Measurements from ENCODE around the gene NUDT8. TPM values are rescaled to one million over a fixed set of nuclear protein-coding genes. Genes with fewer than 3 reads are reported as not detected.
"Not testable (repeated sequence)": the region's sequence is repeated elsewhere in the genome, so short reads cannot be mapped to it uniquely, and the experiment has no call there.

Gene NUDT8
- total RNA-seq, 1 donor from 2014 or later: 5.8 TPM

DNA sequence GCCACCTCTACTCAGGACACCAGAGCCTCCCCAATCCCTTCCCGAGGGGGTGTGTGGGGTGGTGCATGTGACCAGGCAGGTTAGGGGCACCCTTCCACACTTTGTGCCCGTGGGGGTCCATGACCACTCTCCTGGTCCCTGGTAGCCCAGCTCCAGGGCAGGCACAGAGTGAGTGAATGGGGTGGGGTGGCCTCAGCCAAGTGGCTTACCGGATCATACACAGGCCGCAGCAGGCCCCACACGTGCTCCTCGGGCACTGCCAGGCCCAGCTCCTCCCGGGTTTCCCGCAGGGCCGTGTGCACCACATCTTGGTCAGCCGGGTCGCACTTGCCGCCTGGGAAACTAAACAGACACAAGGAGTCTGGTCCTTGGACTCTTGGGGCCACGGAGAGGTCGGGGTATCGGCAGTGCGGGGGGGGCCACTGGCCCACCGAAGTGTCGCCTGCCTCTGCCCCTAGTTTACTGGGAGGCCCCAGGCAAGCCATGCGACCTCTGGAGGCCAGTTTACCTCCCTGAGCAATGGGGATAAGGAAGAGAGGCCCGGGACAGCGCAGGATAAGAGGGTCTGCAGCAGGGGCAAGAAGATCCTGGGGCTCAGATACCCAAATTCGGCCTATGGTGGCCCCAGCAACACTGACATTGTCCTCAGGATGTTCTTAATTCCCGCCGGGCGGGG lies 889 bp downstream of the NUDT8 start:
- Mint-ChIP-seq H3K4me3 (ENCODE audit: unreplicated experiment) (peak overlapping the region; percentile 69), H3K27ac (ENCODE audit: unreplicated experiment) (no peak overlapping the region), H3K36me3 (ENCODE audit: unreplicated experiment) (no peaks in the 10 kb centered on the region), H3K4me1 (ENCODE audit: low read depth, unreplicated experiment) (peaks cover 2% of the 10 kb centered on the region), H3K27me3 (ENCODE audit: unreplicated experiment) (peaks cover 3% of the 10 kb centered on the region), H3K9me3 (ENCODE audit: unreplicated experiment) (peaks cover 2% of the 10 kb centered on the region)
- TF ChIP-seq, protein P1, sequence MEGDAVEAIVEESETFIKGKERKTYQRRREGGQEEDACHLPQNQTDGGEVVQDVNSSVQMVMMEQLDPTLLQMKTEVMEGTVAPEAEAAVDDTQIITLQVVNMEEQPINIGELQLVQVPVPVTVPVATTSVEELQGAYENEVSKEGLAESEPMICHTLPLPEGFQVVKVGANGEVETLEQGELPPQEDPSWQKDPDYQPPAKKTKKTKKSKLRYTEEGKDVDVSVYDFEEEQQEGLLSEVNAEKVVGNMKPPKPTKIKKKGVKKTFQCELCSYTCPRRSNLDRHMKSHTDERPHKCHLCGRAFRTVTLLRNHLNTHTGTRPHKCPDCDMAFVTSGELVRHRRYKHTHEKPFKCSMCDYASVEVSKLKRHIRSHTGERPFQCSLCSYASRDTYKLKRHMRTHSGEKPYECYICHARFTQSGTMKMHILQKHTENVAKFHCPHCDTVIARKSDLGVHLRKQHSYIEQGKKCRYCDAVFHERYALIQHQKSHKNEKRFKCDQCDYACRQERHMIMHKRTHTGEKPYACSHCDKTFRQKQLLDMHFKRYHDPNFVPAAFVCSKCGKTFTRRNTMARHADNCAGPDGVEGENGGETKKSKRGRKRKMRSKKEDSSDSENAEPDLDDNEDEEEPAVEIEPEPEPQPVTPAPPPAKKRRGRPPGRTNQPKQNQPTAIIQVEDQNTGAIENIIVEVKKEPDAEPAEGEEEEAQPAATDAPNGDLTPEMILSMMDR (IDR thresholded peaks at IDR 0.05; ENCODE audit: partially characterized antibody, unreplicated experiment): no peak
- no peak for DNase-seq

DNA sequence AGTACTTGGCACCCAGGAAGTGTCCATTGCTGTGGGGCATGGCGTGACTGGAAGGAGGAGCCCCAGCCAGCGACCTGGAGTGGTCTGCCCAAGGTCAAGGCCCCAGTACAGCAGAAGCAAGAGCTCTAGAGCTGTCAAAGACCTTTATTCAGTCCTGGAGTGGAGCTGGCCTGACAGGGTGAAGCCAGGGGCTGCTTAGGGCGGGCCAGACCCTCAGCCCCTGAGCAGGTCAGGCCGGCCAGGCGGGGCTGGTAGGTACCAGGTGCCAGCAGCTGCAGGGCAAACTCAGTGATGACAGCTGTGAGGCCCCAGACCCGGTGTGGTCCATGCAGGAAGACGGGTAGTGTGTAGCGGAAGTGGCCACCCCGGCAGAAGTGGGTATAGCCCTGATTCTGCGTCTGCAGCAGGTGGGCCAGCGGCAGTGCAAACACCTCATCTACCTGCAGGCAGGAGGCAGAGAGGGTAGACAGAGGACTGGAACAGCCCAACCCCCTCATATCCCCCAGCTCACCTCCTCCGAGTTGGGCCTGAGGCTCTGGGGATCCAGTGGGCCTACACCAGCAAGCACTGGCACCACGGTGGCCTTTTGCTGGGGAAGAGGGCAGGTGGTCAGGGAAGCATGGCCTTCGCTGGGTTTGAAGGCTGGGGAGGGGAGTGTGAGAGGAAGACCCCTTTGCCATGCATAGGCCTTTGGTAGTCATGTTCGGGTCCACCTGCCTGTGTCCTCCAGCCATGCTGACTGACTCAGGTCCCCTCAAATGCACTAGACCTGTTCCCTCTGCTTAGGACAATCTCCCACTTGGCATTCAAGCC lies 1.7 kb downstream of the NUDT8 start:
- TF ChIP-seq, protein P1 (IDR thresholded peaks at IDR 0.05; ENCODE audit: partially characterized antibody, unreplicated experiment): no peak
- DNase-seq: no peak
- peaks cover 2% of the 10 kb centered on the region for H3K9me3 Mint-ChIP-seq (ENCODE audit: unreplicated experiment)
- peaks cover 3% of the 10 kb centered on the region for H3K27me3 Mint-ChIP-seq (ENCODE audit: unreplicated experiment)
- no peak overlapping the region for H3K4me3 Mint-ChIP-seq (ENCODE audit: unreplicated experiment)
- H3K4me1 Mint-ChIP-seq (ENCODE audit: low read depth, unreplicated experiment): peaks cover 2% of the 10 kb centered on the region
- H3K27ac Mint-ChIP-seq (ENCODE audit: unreplicated experiment): no peak overlapping the region
- H3K36me3 Mint-ChIP-seq (ENCODE audit: unreplicated experiment): no peaks in the 10 kb centered on the region

DNA sequence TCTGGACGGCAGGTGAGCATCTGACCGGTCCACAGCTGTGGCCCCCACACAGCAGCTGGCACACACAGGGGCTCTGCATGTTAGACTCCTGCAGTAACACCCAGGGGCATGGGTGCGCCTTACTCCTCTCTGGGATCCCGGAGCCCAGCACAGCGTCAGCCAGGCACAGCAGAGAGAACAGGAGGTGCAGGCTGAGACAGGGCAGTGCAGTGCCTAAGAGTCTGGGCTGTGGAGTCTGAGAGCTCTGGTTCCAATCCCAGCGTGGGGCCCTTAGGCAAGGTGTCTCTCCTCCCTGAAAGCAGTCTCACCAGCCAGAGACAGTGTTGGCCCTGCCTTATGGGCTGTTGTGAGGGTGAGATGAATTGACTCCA lies 2.3 kb downstream of the NUDT8 start:
- Mint-ChIP-seq H3K9me3 (ENCODE audit: unreplicated experiment) (peaks cover 2% of the 10 kb centered on the region), H3K4me1 (ENCODE audit: low read depth, unreplicated experiment) (peaks cover 2% of the 10 kb centered on the region), H3K4me3 (ENCODE audit: unreplicated experiment) (no peak overlapping the region), H3K27ac (ENCODE audit: unreplicated experiment) (no peak overlapping the region), H3K36me3 (ENCODE audit: unreplicated experiment) (no peaks in the 10 kb centered on the region), H3K27me3 (ENCODE audit: unreplicated experiment) (peaks cover 3% of the 10 kb centered on the region)
- TF ChIP-seq, protein P1 (IDR thresholded peaks at IDR 0.05; ENCODE audit: partially characterized antibody, unreplicated experiment): no peak
- DNase-seq: no peak

DNA sequence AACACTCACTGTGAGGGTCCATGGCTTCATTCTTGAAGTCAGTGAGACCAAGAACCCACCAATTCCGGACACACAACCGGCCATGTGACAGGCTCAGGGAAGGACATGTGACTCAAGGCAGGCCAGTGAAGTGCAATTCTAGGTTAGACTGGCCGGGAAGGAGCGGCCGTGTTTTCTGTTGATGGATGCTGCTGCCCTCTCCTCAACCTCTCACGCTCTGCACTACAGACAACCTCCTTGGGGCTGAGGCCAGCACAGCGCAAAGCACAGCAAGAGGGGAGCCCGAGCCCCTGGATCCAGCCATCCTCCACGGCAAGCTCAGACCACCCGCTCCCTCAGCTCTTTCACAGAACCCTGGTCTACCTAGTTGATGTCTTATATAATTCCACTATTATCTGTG lies 2.8 kb downstream of the NUDT8 start:
- TF ChIP-seq, protein P1 (IDR thresholded peaks at IDR 0.05; ENCODE audit: partially characterized antibody, unreplicated experiment): no peak
- no peak overlapping the region for H3K4me3 Mint-ChIP-seq (ENCODE audit: unreplicated experiment)
- no peaks in the 10 kb centered on the region for H3K36me3 Mint-ChIP-seq (ENCODE audit: unreplicated experiment)
- H3K27ac Mint-ChIP-seq (ENCODE audit: unreplicated experiment): no peak overlapping the region
- peaks cover 2% of the 10 kb centered on the region for H3K9me3 Mint-ChIP-seq (ENCODE audit: unreplicated experiment)
- H3K4me1 Mint-ChIP-seq (ENCODE audit: low read depth, unreplicated experiment): peaks cover 2% of the 10 kb centered on the region
- H3K27me3 Mint-ChIP-seq (ENCODE audit: unreplicated experiment): peaks cover 3% of the 10 kb centered on the region
- no peak for DNase-seq

DNA sequence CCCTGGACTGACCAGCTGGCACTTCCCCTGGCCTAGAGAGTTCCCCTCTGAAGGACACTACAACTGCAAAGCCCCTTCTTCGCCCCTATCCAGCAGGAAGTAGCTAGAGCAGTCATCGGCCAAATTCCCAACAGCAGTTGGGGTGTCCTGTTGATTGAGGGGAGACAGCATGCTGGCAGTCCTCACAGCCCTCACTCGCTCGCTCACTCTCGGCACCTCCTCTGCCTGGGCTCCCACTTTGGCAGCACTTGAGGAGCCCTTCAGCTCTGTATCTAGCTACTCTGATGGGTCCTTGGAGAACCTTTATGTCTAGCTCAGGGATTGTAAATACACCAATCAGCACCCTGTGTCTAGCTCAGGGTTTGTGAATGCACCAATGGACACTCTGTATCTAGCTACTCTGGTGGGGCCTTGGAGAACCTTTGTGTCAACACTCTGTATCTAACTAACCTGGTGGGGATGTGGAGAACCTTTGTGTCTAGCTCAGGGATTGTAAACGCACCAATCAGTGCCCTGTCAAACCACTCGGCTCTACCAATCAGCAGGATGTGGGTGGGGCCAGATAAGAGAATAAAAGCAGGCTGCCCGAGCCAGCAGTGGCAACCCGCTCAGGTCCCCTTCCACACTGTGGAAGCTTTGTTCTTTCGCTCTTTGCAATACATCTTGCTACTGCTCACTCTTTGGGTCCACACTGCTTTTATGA lies 3.5 kb downstream of the NUDT8 start:
- not testable (repeated sequence) for H3K36me3 Mint-ChIP-seq (ENCODE audit: unreplicated experiment); H3K4me1 Mint-ChIP-seq (ENCODE audit: low read depth, unreplicated experiment); H3K27me3 Mint-ChIP-seq (ENCODE audit: unreplicated experiment); H3K4me3 Mint-ChIP-seq (ENCODE audit: unreplicated experiment); H3K9me3 Mint-ChIP-seq (ENCODE audit: unreplicated experiment); DNase-seq
- H3K27ac Mint-ChIP-seq (ENCODE audit: unreplicated experiment): peak overlapping the region; percentile 62

DNA sequence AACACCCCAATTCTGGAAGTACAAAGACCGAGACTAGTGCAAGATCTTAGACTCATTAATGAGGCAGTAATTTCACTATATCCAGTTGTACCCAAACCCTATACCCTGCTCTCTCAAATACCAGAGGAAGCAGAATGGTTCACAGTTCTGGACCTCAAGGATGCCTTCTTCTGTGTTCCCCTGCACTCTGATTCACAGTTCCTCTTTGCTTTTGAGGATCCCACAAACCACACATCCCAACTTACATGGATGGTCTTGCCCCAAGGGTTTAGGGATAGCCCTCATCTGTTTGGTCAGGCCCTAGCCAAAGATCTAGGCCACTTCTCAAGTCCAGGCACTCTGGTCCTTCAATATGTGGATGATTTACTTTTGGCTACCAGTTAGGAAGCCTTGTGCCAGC lies 5.9 kb downstream of the NUDT8 start:
- H3K27me3 Mint-ChIP-seq (ENCODE audit: unreplicated experiment): peaks cover 10% of the 10 kb centered on the region
- DNase-seq; H3K4me3 Mint-ChIP-seq (ENCODE audit: unreplicated experiment): not testable (repeated sequence)

DNA sequence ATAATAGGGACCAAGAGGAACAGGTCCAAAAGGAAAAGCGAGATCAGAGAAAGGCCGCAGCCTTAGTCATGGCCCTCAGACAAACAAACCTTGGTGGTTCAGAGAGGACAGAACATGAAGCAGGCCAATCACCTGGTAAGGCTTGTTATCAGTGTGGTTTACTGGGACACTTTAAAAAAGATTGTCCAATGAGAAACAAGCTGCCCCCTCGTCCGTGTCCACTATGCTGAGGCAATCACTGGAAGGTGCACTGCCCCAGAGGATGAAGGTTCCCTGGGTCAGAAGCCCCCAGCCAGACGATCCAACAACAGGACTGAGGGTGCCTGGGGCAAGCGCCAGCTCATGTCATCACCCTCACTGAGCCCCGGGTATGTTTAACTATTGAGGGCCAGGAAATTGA lies 6.8 kb downstream of the NUDT8 start:
- H3K36me3 Mint-ChIP-seq (ENCODE audit: unreplicated experiment); H3K4me3 Mint-ChIP-seq (ENCODE audit: unreplicated experiment); DNase-seq; H3K9me3 Mint-ChIP-seq (ENCODE audit: unreplicated experiment); H3K4me1 Mint-ChIP-seq (ENCODE audit: low read depth, unreplicated experiment); H3K27ac Mint-ChIP-seq (ENCODE audit: unreplicated experiment): not testable (repeated sequence)
- peaks cover 10% of the 10 kb centered on the region for H3K27me3 Mint-ChIP-seq (ENCODE audit: unreplicated experiment)

More for the DNA sequence above, 5.9 kb downstream of the NUDT8 start:
- not testable (repeated sequence) for H3K9me3 Mint-ChIP-seq (ENCODE audit: unreplicated experiment); H3K4me1 Mint-ChIP-seq (ENCODE audit: low read depth, unreplicated experiment); H3K36me3 Mint-ChIP-seq (ENCODE audit: unreplicated experiment); H3K27ac Mint-ChIP-seq (ENCODE audit: unreplicated experiment)

DNA sequence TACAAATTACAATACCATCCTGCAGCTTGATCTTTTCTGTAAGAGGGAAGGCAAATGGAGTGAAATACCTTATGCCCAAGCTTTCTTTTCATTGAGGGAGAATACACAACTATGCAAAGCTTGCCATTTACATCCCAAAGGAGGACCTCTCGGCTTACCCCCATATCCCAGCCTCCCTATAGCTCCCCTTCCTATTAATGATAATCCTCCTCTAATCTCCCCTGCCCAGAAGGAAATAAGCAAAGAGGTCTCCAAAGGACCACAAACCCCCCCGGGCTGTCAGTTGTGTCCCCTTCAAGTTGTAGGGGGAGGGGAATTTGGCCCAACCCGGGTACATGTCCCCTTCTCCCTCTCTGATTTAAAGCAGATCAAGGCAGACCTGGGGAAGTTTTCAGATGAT lies 7.8 kb downstream of the NUDT8 start:
- not testable (repeated sequence) for H3K27ac Mint-ChIP-seq (ENCODE audit: unreplicated experiment); H3K4me3 Mint-ChIP-seq (ENCODE audit: unreplicated experiment); DNase-seq

More for the DNA sequence above, 7.8 kb downstream of the NUDT8 start:
- H3K4me1 Mint-ChIP-seq (ENCODE audit: low read depth, unreplicated experiment); H3K36me3 Mint-ChIP-seq (ENCODE audit: unreplicated experiment); H3K9me3 Mint-ChIP-seq (ENCODE audit: unreplicated experiment): not testable (repeated sequence)
- H3K27me3 Mint-ChIP-seq (ENCODE audit: unreplicated experiment): peaks cover 15% of the 10 kb centered on the region
